HepG2 (cell line): ENCODE data around the gene RNASE13. TPM values are rescaled to one million over a fixed set of nuclear protein-coding genes. Genes with fewer than 3 reads are reported as not detected.

Experiments
- EHMT2 ChIP-seq: fragments of 200-600 bp; sonication (generic); IDR thresholded peaks from 2 replicates; pipeline ENCODE4 v1.7.0; 2017; ENCODE audit warnings: antibody characterized with exemption, low read depth, low read length, borderline replicate concordance
- FOSL2 ChIP-seq: sonication (generic); formaldehyde crosslinking; IDR thresholded peaks from 2 replicates; pipeline ENCODE4 v1.4.0; 2020; ENCODE audit warnings: missing genetic modification reagents
- FOXM1 ChIP-seq: sonication (generic); formaldehyde crosslinking; IDR thresholded peaks from 2 replicates; pipeline ENCODE4 v1.5.0; 2020; ENCODE audit warnings: missing genetic modification reagents
- GFI1 ChIP-seq: sonication (generic); formaldehyde crosslinking; IDR thresholded peaks from 2 replicates; pipeline ENCODE4 v1.5.0; 2020; ENCODE audit warnings: missing genetic modification reagents, mild to moderate bottlenecking, borderline replicate concordance
- GZF1 ChIP-seq: sonication (generic); formaldehyde crosslinking; IDR thresholded peaks from 2 replicates; pipeline ENCODE4 v1.5.1; 2020; ENCODE audit warnings: mild to moderate bottlenecking, missing genetic modification reagents
- MED13 ChIP-seq: sonication (generic); formaldehyde crosslinking; IDR thresholded peaks from 2 replicates; pipeline ENCODE4 v1.5.0; 2020; ENCODE audit warnings: missing genetic modification reagents
- RARG ChIP-seq: sonication (generic); formaldehyde crosslinking; IDR thresholded peaks from 2 replicates; pipeline ENCODE4 v1.4.0; 2020; ENCODE audit warnings: low read depth, mild to moderate bottlenecking, missing genetic modification reagents
- RNF2 ChIP-seq: fragments of 450-650 bp; conservative IDR thresholded peaks from 2 replicates; pipeline ENCODE4 v1.6.1; 2016; ENCODE audit warnings: low read depth
- SAP130 ChIP-seq: IDR thresholded peaks from 2 replicates; pipeline ENCODE4 v1.6.1; 2016; ENCODE audit warnings: low read depth
- SIN3A ChIP-seq: IDR thresholded peaks from 2 replicates; pipeline ENCODE4 v1.6.1; 2011; ENCODE audit warnings: low read depth, mild to moderate bottlenecking, control low read depth, low read length, borderline replicate concordance
- SIN3B ChIP-seq: fragments of 150-350 bp; IDR thresholded peaks from 2 replicates; pipeline ENCODE4 v1.6.1; 2014; ENCODE audit warnings: low read length
- SMAD3 ChIP-seq: sonication (generic); formaldehyde crosslinking; IDR thresholded peaks from 2 replicates; pipeline ENCODE4 v1.4.0; 2020; ENCODE audit warnings: missing genetic modification reagents
- STAT5B ChIP-seq: sonication (generic); formaldehyde crosslinking; IDR thresholded peaks from 2 replicates; pipeline ENCODE4 v1.4.0; 2020; ENCODE audit warnings: missing genetic modification reagents
- ZBTB8A ChIP-seq: sonication (generic); formaldehyde crosslinking; IDR thresholded peaks from 2 replicates; pipeline ENCODE4 v1.4.0; 2020; ENCODE audit warnings: mild to moderate bottlenecking, low read depth, missing genetic modification reagents, borderline replicate concordance
- ZFY ChIP-seq: sonication (generic); formaldehyde crosslinking; IDR thresholded peaks from 2 replicates; pipeline ENCODE4 v1.4.0; 2020; ENCODE audit warnings: missing genetic modification reagents
- ZIK1 ChIP-seq: sonication (generic); formaldehyde crosslinking; IDR thresholded peaks from 2 replicates; pipeline ENCODE4 v1.5.0; 2020; ENCODE audit warnings: mild to moderate bottlenecking, low read depth, missing genetic modification reagents, borderline replicate concordance
- ZNF230 ChIP-seq: sonication (generic); formaldehyde crosslinking; IDR thresholded peaks from 2 replicates; pipeline ENCODE4 v1.4.0; 2020; ENCODE audit warnings: mild to moderate bottlenecking, missing genetic modification reagents
- polyA plus RNA-seq, 8 experiments: library from polyadenylated mRNA; depleted of rRNA in 3 of 8; stranded (reverse) in 7 of 8; unstranded in 1 of 8; fragments of >200 nt; fragmentation: Illumina TruSeq in 4 of 8; extraction: Trizol in 4 of 8; gene quantifications; 2 replicates each; pipeline versions ENCODE4 v1.2.1 to v1.2.3, GENCODE V29; 2011 to 2016; ENCODE audit warnings: low read depth in 4 of 8, missing spikeins in 1 of 8, mixed read lengths in 1 of 8; ENCODE audit not compliant: insufficient read depth in 1 of 8
- total RNA-seq, 5 experiments: library from RNA; depleted of rRNA; stranded (reverse); fragments of >200 nt; fragmentation: Illumina TruSeq; extraction: Trizol; gene quantifications; 2 replicates each; pipeline ENCODE4 v1.2.3, GENCODE V29; 2016; ENCODE audit warnings: low read depth in 1 of 5
- TF ChIP-seq, protein P1 (sequence below): IDR thresholded peaks from 2 replicates; pipeline ENCODE4 v1.6.1; 2016; ENCODE audit warnings: low read depth
- TF ChIP-seq, protein P2 (sequence below): sonication (generic); formaldehyde crosslinking; IDR thresholded peaks from 2 replicates; pipeline ENCODE4 v1.4.0; 2020; ENCODE audit warnings: mild to moderate bottlenecking, missing genetic modification reagents
- TF ChIP-seq, protein P3 (sequence below): sonication (generic); formaldehyde crosslinking; IDR thresholded peaks from 2 replicates; pipeline ENCODE4 v1.4.0; 2020; ENCODE audit warnings: mild to moderate bottlenecking, missing genetic modification reagents
- TF ChIP-seq, protein P4 (sequence below): sonication (generic); formaldehyde crosslinking; IDR thresholded peaks from 2 replicates; pipeline ENCODE4 v1.9.0; 2021; ENCODE audit warnings: missing genetic modification reagents, borderline replicate concordance
- TF ChIP-seq, protein P5 (sequence below): sonication (generic); formaldehyde crosslinking; IDR thresholded peaks from 2 replicates; pipeline ENCODE4 v1.9.0; 2022; ENCODE audit warnings: missing genetic modification reagents, mild to moderate bottlenecking, borderline replicate concordance
- TF ChIP-seq, protein P6 (sequence below): sonication (generic); formaldehyde crosslinking; IDR thresholded peaks from 2 replicates; pipeline ENCODE4 v1.9.0; 2021; ENCODE audit warnings: missing genetic modification reagents, borderline replicate concordance

Gene RNASE13
- total and polyA plus RNA-seq, 2 of the 13 experiments (the other 11 are each of a cell fraction or from before 2014, with no cell fraction given) = 1.0 TPM; not detected in 1

DNA sequence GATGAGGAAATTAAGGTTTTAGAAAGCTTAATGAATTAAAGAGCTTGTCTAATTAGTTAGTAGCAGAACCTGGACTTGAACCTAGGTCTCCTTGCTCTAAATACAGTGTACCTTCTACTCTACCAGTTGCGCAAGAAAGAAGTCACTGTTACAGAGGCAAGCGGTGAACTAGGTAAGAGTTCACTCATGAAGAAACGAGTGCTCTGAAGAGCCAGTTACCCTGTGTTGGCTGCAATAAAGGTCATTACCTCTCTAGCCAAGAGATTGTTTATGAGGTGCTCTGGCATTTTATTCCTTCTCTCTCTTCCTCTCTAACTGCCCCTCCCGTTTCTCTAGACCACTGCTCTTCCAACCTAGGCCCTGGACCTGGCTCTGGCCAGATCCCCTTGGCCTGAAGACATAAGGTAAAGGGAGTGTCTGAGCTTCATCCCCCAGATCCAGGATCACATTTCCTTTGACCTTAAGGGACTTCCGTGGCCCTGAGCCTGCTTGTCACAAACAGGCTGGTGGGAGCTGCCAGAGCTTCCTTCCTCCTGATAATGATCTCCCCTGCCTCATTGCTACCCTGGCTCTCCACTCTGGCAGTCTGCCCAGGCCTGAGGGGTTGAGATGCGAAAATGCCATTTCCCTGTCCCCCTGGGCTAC is 9.5 kb upstream of the RNASE13 start (continued):
- no peak for TF ChIP-seq SIN3A
- no peak for TF ChIP-seq FOXM1 (CRISPR knock-in tag)
- TF ChIP-seq GFI1 (CRISPR knock-in tag) = no peak
- TF ChIP-seq, protein P1, sequence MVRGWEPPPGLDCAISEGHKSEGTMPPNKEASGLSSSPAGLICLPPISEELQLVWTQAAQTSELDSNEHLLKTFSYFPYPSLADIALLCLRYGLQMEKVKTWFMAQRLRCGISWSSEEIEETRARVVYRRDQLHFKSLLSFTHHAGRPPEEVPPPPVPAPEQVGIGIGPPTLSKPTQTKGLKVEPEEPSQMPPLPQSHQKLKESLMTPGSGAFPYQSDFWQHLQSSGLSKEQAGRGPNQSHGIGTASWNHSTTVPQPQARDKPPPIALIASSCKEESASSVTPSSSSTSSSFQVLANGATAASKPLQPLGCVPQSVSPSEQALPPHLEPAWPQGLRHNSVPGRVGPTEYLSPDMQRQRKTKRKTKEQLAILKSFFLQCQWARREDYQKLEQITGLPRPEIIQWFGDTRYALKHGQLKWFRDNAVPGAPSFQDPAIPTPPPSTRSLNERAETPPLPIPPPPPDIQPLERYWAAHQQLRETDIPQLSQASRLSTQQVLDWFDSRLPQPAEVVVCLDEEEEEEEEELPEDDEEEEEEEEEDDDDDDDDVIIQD = peak; percentile 85; the same call in 1 of the 2 replicates
- TF ChIP-seq, protein P2, sequence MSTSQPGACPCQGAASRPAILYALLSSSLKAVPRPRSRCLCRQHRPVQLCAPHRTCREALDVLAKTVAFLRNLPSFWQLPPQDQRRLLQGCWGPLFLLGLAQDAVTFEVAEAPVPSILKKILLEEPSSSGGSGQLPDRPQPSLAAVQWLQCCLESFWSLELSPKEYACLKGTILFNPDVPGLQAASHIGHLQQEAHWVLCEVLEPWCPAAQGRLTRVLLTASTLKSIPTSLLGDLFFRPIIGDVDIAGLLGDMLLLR = no peak
- TF ChIP-seq SMAD3 (CRISPR knock-in tag) = 0 out of 2 replicates have a peak, but pooled peaks have one; percentile 29
- TF ChIP-seq ZNF230 (CRISPR knock-in tag) = no peak
- no peak for TF ChIP-seq ZBTB8A (CRISPR knock-in tag)
- TF ChIP-seq, protein P3, sequence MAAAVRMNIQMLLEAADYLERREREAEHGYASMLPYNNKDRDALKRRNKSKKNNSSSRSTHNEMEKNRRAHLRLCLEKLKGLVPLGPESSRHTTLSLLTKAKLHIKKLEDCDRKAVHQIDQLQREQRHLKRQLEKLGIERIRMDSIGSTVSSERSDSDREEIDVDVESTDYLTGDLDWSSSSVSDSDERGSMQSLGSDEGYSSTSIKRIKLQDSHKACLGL = no peak
- TF ChIP-seq ZIK1 (CRISPR knock-in tag) = no peak
- TF ChIP-seq, protein P4, sequence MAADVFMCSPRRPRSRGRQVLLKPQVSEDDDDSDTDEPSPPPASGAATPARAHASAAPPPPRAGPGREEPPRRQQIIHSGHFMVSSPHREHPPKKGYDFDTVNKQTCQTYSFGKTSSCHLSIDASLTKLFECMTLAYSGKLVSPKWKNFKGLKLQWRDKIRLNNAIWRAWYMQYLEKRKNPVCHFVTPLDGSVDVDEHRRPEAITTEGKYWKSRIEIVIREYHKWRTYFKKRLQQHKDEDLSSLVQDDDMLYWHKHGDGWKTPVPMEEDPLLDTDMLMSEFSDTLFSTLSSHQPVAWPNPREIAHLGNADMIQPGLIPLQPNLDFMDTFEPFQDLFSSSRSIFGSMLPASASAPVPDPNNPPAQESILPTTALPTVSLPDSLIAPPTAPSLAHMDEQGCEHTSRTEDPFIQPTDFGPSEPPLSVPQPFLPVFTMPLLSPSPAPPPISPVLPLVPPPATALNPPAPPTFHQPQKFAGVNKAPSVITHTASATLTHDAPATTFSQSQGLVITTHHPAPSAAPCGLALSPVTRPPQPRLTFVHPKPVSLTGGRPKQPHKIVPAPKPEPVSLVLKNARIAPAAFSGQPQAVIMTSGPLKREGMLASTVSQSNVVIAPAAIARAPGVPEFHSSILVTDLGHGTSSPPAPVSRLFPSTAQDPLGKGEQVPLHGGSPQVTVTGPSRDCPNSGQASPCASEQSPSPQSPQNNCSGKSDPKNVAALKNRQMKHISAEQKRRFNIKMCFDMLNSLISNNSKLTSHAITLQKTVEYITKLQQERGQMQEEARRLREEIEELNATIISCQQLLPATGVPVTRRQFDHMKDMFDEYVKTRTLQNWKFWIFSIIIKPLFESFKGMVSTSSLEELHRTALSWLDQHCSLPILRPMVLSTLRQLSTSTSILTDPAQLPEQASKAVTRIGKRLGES (CRISPR knock-in tag) = no peak
- TF ChIP-seq, protein P5, sequence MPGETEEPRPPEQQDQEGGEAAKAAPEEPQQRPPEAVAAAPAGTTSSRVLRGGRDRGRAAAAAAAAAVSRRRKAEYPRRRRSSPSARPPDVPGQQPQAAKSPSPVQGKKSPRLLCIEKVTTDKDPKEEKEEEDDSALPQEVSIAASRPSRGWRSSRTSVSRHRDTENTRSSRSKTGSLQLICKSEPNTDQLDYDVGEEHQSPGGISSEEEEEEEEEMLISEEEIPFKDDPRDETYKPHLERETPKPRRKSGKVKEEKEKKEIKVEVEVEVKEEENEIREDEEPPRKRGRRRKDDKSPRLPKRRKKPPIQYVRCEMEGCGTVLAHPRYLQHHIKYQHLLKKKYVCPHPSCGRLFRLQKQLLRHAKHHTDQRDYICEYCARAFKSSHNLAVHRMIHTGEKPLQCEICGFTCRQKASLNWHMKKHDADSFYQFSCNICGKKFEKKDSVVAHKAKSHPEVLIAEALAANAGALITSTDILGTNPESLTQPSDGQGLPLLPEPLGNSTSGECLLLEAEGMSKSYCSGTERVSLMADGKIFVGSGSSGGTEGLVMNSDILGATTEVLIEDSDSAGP = no peak
- TF ChIP-seq MED13 (CRISPR knock-in tag) = no peak
- peak; percentile 24; the same call in 1 of the 2 replicates for TF ChIP-seq FOSL2
- TF ChIP-seq RNF2 = no peak
- TF ChIP-seq, protein P6, sequence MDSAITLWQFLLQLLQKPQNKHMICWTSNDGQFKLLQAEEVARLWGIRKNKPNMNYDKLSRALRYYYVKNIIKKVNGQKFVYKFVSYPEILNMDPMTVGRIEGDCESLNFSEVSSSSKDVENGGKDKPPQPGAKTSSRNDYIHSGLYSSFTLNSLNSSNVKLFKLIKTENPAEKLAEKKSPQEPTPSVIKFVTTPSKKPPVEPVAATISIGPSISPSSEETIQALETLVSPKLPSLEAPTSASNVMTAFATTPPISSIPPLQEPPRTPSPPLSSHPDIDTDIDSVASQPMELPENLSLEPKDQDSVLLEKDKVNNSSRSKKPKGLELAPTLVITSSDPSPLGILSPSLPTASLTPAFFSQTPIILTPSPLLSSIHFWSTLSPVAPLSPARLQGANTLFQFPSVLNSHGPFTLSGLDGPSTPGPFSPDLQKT (CRISPR knock-in tag) = no peak
- no peak for TF ChIP-seq GZF1 (CRISPR knock-in tag)
- TF ChIP-seq RARG = no peak
- TF ChIP-seq SIN3B = no peak
- peak; percentile 94 for TF ChIP-seq EHMT2
- TF ChIP-seq SAP130 (CRISPR knock-in tag) = peak; percentile 55
- TF ChIP-seq ZFY (CRISPR knock-in tag) = no peak
- TF ChIP-seq STAT5B (CRISPR knock-in tag) = no peak
